ENCODE results near the gene DOK6.

GRCh38 chr18:69689121-69689759, 288.6 kb downstream of the DOK6 start:
- TF ChIP-seq CTCF (IDR thresholded peaks at IDR 0.05) (no peak), POLR2A (IDR thresholded peaks at IDR 0.05) (no peak)
